AG10803 (cell line): ENCODE results near the gene RARRES2.

Experiments
- DNase-seq: peaks from one replicate; pipeline ENCODE4 v3.0.0; 2010; ENCODE audit warnings: low read depth
- H3K4me3 ChIP-seq: 2 replicates; pipeline ENCODE4 v1.5.1; 2011; ENCODE audit warnings: mild to moderate bottlenecking, low read length, control low read depth
- CTCF ChIP-seq: conservative IDR thresholded peaks from 2 replicates; pipeline ENCODE4 v1.5.1; 2011; ENCODE audit warnings: mild to moderate bottlenecking, low read length, control low read depth, inconsistent platforms

The RARRES2 gene

DNA sequence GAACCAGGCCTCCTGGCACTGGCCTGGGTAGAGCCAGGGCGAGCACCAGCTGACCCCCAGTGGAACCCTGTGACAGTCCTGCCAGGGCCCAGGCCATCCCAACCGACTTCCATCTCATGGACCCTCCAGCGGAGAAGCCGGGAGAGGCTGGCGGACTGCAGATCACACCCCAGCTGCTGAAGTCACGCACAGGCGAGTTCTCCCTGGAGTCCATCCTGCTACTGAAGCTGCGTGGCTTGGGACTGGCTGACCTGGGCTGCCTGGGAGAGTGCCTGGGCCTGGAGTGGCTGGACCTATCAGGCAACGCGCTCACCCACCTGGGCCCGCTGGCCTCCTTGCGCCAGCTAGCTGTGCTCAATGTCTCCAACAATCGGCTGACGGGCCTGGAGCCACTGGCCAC is 4.7 kb downstream of the RARRES2 start:
- no peak for TF ChIP-seq CTCF

DNA sequence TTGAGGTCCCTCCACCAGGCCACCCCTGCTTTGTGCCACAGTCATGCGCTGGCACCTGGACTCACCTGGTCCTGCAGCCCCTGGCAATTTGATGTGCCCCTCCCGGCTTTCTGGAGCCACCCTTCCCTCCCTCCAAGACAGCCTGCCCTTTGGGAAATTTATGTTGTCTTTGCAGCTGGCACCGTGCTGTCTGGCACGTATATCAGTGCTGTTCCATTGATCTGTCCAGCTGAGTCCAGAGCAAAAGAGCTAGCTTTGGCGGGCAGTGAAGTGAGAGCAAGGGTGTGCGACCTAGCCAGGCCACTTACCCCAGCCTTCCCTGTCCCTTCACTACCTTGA is 5.7 kb downstream of the RARRES2 start:
- no peak overlapping the region for H3K4me3 ChIP-seq
- no peak for DNase-seq
- TF ChIP-seq CTCF, result no peak

More for the DNA sequence above, 4.7 kb downstream of the RARRES2 start:
- DNase-seq, result no peak
- no peak overlapping the region for H3K4me3 ChIP-seq

- TF ChIP-seq CTCF, result no peak
- no peak overlapping the region for H3K4me3 ChIP-seq
- DNase-seq, result peak; percentile 86
Measured at GRCh38 chr7:150335108-150335773, 6.2 kb downstream of the RARRES2 start.

DNA sequence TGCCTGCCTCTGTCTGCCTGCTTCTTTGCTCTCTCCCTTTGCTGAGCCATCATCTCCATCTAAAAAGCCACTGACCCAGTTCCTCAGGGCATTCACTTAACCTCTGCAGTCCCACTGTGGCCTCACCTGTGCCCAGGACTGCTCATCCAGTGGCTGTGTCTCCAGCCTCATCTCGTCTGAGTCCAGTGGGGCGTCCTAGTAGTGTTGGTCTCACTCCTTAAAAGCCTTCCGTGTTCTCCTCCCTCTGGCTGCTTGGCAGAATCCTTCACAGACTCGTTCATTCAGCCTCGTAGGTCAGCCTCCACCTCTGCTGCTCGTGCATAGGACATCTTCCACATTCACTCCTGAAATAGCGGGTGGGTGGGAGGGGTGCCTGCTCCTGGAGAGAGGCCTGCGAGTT is 7.3 kb downstream of the RARRES2 start:
- DNase-seq, result no peak
- H3K4me3 ChIP-seq, result no peak overlapping the region
- no peak for TF ChIP-seq CTCF

- DNase-seq, result no peak
- no peak for TF ChIP-seq CTCF
- no peak overlapping the region for H3K4me3 ChIP-seq
Measured at GRCh38 chr7:150333659-150334058, 7.8 kb downstream of the RARRES2 start.

DNA sequence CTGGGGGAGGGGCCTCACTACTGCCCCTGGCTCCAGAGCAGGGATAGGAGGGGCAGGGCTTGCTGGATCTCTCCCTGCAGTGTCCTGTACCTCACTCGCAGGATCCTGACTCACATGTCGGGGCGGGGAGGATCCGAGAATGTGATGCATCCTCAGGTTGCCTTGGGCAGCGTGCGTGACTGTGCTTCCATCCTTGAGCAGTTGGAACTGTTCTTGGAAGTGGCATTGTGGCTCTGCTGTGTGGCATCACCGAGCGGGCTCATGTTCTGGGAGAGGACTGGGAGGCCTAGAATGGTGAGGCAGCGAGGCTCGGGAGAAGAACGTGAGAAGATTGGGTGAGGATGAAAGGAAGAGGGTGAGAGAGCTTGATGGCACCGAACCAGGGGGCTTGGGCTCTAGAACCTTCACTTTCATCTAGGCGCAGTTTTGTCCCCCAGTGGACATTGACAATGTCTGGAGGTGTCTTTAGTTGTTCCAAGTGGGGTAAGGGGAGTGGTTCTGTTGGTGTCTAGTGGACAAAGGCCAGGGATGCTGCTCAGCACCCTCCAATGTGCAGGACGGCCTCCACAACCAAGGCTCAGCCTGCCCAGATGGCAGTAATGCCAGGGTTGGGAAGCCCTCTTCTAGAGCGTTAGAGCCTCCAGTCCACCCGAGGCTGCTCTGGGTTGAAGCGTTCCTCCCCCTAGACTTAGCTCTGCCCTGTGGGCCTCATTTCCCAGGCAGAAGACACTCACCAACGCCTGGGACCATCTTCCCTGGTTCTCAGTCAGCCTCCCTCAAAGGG is 8.4 kb downstream of the RARRES2 start:
- no peak for TF ChIP-seq CTCF
- H3K4me3 ChIP-seq, result no peak overlapping the region
- DNase-seq, result no peak

- no peak for TF ChIP-seq CTCF
- no peak for DNase-seq
Measured at GRCh38 chr7:150330211-150330885, 11.1 kb downstream of the RARRES2 start.

More at GRCh38 chr7:150330211-150330885, 11.1 kb downstream of the RARRES2 start:
- H3K4me3 ChIP-seq, result no peak overlapping the region
